K562 (cell line): Measurements from ENCODE around the gene RNASET2. TPM values are rescaled to one million over a fixed set of nuclear protein-coding genes. Genes with fewer than 3 reads are reported as not detected.

Experiments used
- CREB5 ChIP-seq: fragments of 250-450 bp; sonication (Bioruptor Pico); IDR thresholded peaks from 2 replicates; pipeline ENCODE4 v1.5.0; 2020; ENCODE audit warnings: mild to moderate bottlenecking
- CTBP1 ChIP-seq: fragments of 450-650 bp; IDR thresholded peaks from 2 replicates; pipeline ENCODE4 v1.6.1; 2016; ENCODE audit warnings: borderline replicate concordance
- CUX1 ChIP-seq: fragments of 200-800 bp; sonication (Bioruptor generic); IDR thresholded peaks from 2 replicates; pipeline ENCODE4 v1.6.1; 2016; ENCODE audit warnings: missing genetic modification characterization, missing compliant biosample characterization
- DIDO1 ChIP-seq: fragments of 450-650 bp; IDR thresholded peaks from 2 replicates; pipeline ENCODE4 v1.6.1; 2016; ENCODE audit warnings: low read depth, missing biosample characterization, missing genetic modification characterization
- ELF1 ChIP-seq: fragments of 200-800 bp; sonication (Bioruptor generic); IDR thresholded peaks from 2 replicates; pipeline ENCODE4 v1.6.1; 2016; ENCODE audit warnings: missing genetic modification characterization, missing compliant biosample characterization
- ELK3 ChIP-seq: fragments of 450-650 bp; formaldehyde crosslinking; IDR thresholded peaks from 2 replicates; pipeline ENCODE4 v1.4.0; 2020; ENCODE audit warnings: mild to moderate bottlenecking
- GTF2B ChIP-seq: IDR thresholded peaks from 2 replicates; pipeline ENCODE4 v1.6.1; 2011; ENCODE audit not compliant: insufficient read length; ENCODE audit errors: extremely low read depth
- HBP1 ChIP-seq: fragments of 450-650 bp; formaldehyde crosslinking; IDR thresholded peaks from 2 replicates; pipeline ENCODE4 v1.4.0; 2022; ENCODE audit warnings: missing genetic modification characterization
- HNRNPL ChIP-seq: fragments of 200-400 bp; formaldehyde crosslinking; IDR thresholded peaks from 2 replicates; pipeline ENCODE4 v1.6.1; 2017; ENCODE audit warnings: low read depth, mild to moderate bottlenecking, low read length
- IFI16 ChIP-seq: fragments of 250-450 bp; sonication (Bioruptor Pico); IDR thresholded peaks from 2 replicates; pipeline ENCODE4 v2.1.2; 2022; ENCODE audit warnings: mild to moderate bottlenecking, inconsistent platforms
- POLR2B ChIP-seq: fragments of 450-650 bp; IDR thresholded peaks from 2 replicates; pipeline ENCODE4 v1.6.1; 2018; ENCODE audit warnings: low read depth; ENCODE audit not compliant: partially characterized antibody
- POLR2G ChIP-seq: fragments of 200-400 bp; formaldehyde crosslinking; IDR thresholded peaks from 2 replicates; pipeline ENCODE4 v1.6.1; 2017; ENCODE audit warnings: low read depth, mild to moderate bottlenecking, antibody characterized with exemption, low read length, moderate library complexity
- TARDBP ChIP-seq: fragments of 450-650 bp; IDR thresholded peaks from 2 replicates; pipeline ENCODE4 v1.6.1; 2016
- ZBTB1 ChIP-seq: sonication (generic); formaldehyde crosslinking; IDR thresholded peaks from 2 replicates; pipeline ENCODE4 v1.8.1; 2023; ENCODE audit warnings: missing genetic modification reagents, low read depth, mild to moderate bottlenecking, borderline replicate concordance
- ZBTB17 ChIP-seq: fragments of 450-650 bp; formaldehyde crosslinking; IDR thresholded peaks from 2 replicates; pipeline ENCODE4 v1.4.0; 2020; ENCODE audit warnings: mild to moderate bottlenecking
- ZBTB43 ChIP-seq: sonication (generic); formaldehyde crosslinking; IDR thresholded peaks from 2 replicates; pipeline ENCODE4 v1.8.0; 2023; ENCODE audit warnings: mild to moderate bottlenecking, missing genetic modification reagents
- polyA plus RNA-seq, 8 experiments: library from polyadenylated mRNA; depleted of rRNA in 4 of 8; stranded (reverse) in 5 of 8; unstranded in 3 of 8; fragments of >200 nt; fragmentation: Nextera tagmentation in 2 of 8; fragmentation: Illumina TruSeq in 1 of 8; extraction: Ambion mirVana in 2 of 8; extraction: Trizol in 1 of 8; gene quantifications; 2 replicates each; pipeline versions ENCODE4 v1.2.1 to v1.2.3, GENCODE V29; 2011 to 2014; ENCODE audit warnings: inconsistent platforms in 1 of 8, missing spikeins in 1 of 8
- total RNA-seq, 7 experiments: library from RNA; depleted of rRNA in 6 of 7; stranded (reverse); fragments of >200 nt in 6 of 7; fragmentation: Illumina TruSeq in 2 of 7; extraction: Trizol in 2 of 7; gene quantifications; 2 replicates each; pipeline versions ENCODE4 v1.2.1 to v1.2.3, GENCODE V29; 2011 to 2021; ENCODE audit warnings: low replicate concordance in 1 of 7

Gene RNASET2
- total and polyA plus RNA-seq, 9 of the 15 experiments (the other 6 are each of a cell fraction or from before 2014, with no cell fraction given): 7.4 to 141 (median 91.3) TPM

GRCh38 chr6:166955121-166955864 lies 1.1 kb downstream of the RNASET2 start (continued):
- TF ChIP-seq TARDBP (no peak), ZBTB43 (CRISPR knock-in tag) (peak; percentile 100), DIDO1 (tag) (peak; percentile 50; the same call in 1 of the 2 replicates), GTF2B (no peak), ELF1 (tag) (no peak), CREB5 (CRISPR knock-in tag) (no peak), ZBTB17 (CRISPR knock-in tag) (peak; percentile 39; the same call in 1 of the 2 replicates), CUX1 (CRISPR knock-in tag) (0 out of 2 replicates have a peak, but pooled peaks have one; percentile 25), HBP1 (CRISPR knock-in tag) (peak; percentile 95), POLR2G (peak; percentile 31; the same call in 1 of the 2 replicates), HNRNPL (no peak), ZBTB1 (0 out of 2 replicates have a peak, but pooled peaks have one; percentile 16), IFI16 (no peak), ELK3 (CRISPR knock-in tag) (no peak), POLR2B (no peak), CTBP1 (0 out of 2 replicates have a peak, but pooled peaks have one; percentile 15)
